A549 (cell line): Measurements from ENCODE around the gene GPR55. TPM values are rescaled to one million over a fixed set of nuclear protein-coding genes. Genes with fewer than 3 reads are reported as not detected.
A peak's percentile ranks its signal among the peaks of the same experiment; 100 is the strongest.

Source experiments
- ATAC-seq, 2 experiments: fragments of 200-7000 bp in 1 of 2; fragments of >200 bp in 1 of 2; cut with Nextera tagmentation in 1 of 2; cut with Tn5 transposase in 1 of 2; 3 replicates each; pipeline versions ENCODE4 v1.8.0 to v1.9.1; 2018 to 2020; ENCODE audit warnings: mild to moderate bottlenecking in 1 of 2, moderate library complexity in 1 of 2
- CTCF ChIA-PET: fragments of 300-600 bp; sonication (Branson Sonifier 250); formaldehyde crosslinking; extraction: SDS; loops from one replicate; lab custom pipeline; 2021; ENCODE audit warnings: antibody characterized with exemption, inconsistent platforms; lab: Yijun Ruan, JAX
- POLR2A ChIA-PET: fragments of 350-600 bp; formaldehyde crosslinking; extraction: SDS; loops from one replicate; lab custom pipeline; 2021; ENCODE audit warnings: antibody characterized with exemption, inconsistent platforms; lab: Yijun Ruan, JAX
- DNase-seq, 2 experiments: peaks; one replicate each; pipeline versions ENCODE4 v3.0.0 to v3.0.0-alpha.2; 2011 to 2016; ENCODE audit warnings: low read depth in 1 of 2, low spot score in 1 of 2
- FAIRE-seq: peaks from 2 replicates; lab custom pipeline; 2011; peaks lifted over from hg19 to GRCh38; lab: Jason Lieb, UNC
- H3K27ac ChIP-seq, 2 experiments: fragments of >200 bp; sonication (Bioruptor Twin); formaldehyde crosslinking; 3 replicates each; pipeline ENCODE4 v1.5.1; 2016 to 2017
- H3K4me1 ChIP-seq: fragments of >200 bp; sonication (Bioruptor Twin); formaldehyde crosslinking; 3 replicates; pipeline ENCODE4 v1.6.1; 2016
- H3K4me2 ChIP-seq: fragments of >200 bp; sonication (Bioruptor Twin); formaldehyde crosslinking; 3 replicates; pipeline ENCODE4 v1.6.1; 2016
- H3K4me3 ChIP-seq: fragments of >200 bp; sonication (Bioruptor Twin); formaldehyde crosslinking; 3 replicates; pipeline ENCODE4 v1.5.1; 2016
- H3K9me3 ChIP-seq: fragments of >200 bp; sonication (Bioruptor Twin); formaldehyde crosslinking; 3 replicates; pipeline ENCODE4 v1.6.1; 2016
- CHD2 ChIP-seq: fragments of 150-350 bp; IDR thresholded peaks from 2 replicates; pipeline ENCODE4 v1.6.1; 2014; ENCODE audit warnings: low read length; ENCODE audit not compliant: partially characterized antibody
- EHF ChIP-seq: fragments of 250-450 bp; sonication (Bioruptor Pico); IDR thresholded peaks from 2 replicates; pipeline ENCODE4 v1.5.0; 2020; ENCODE audit warnings: mild to moderate bottlenecking
- EHMT2 ChIP-seq: fragments of 200-600 bp; sonication (generic); IDR thresholded peaks from 2 replicates; pipeline ENCODE4 v1.6.1; 2016; ENCODE audit warnings: antibody characterized with exemption, low read depth, mild to moderate bottlenecking, moderate library complexity
- ESRRA ChIP-seq: fragments of 150-350 bp; IDR thresholded peaks from 2 replicates; pipeline ENCODE4 v1.6.1; 2014; ENCODE audit warnings: mild to moderate bottlenecking, low read length, borderline replicate concordance
- FOSL2 ChIP-seq, 2 experiments: fragments of 450-650 bp in 1 of 2; fragments of >200 bp in 1 of 2; sonication (Bioruptor Twin) in 1 of 2; formaldehyde crosslinking; IDR thresholded peaks; 2 replicates each; pipeline versions ENCODE4 v1.5.0 to v1.6.1; 2016 to 2020; ENCODE audit warnings: mild to moderate bottlenecking in 1 of 2, moderate library complexity in 1 of 2
- HDAC2 ChIP-seq: fragments of 200-600 bp; sonication (generic); IDR thresholded peaks from 2 replicates; pipeline ENCODE4 v1.6.1; 2016
- HOXA7 ChIP-seq: fragments of 250-450 bp; sonication (Bioruptor Pico); IDR thresholded peaks from 2 replicates; pipeline ENCODE4 v1.5.0; 2020; ENCODE audit warnings: mild to moderate bottlenecking, moderate library complexity
- HOXB13 ChIP-seq: fragments of 250-450 bp; sonication (Bioruptor Pico); IDR thresholded peaks from 2 replicates; pipeline ENCODE4 v1.5.0; 2020; ENCODE audit warnings: low read depth, mild to moderate bottlenecking, moderate library complexity
- HOXB5 ChIP-seq: fragments of 250-450 bp; sonication (Bioruptor Pico); IDR thresholded peaks from 2 replicates; pipeline ENCODE4 v1.5.0; 2020; ENCODE audit warnings: mild to moderate bottlenecking, moderate library complexity
- KDM1A ChIP-seq: fragments of 200-600 bp; sonication (generic); IDR thresholded peaks from 2 replicates; pipeline ENCODE4 v1.6.1; 2016; ENCODE audit warnings: low read depth, mild to moderate bottlenecking
- KDM5A ChIP-seq: fragments of 200-600 bp; sonication (generic); IDR thresholded peaks from 2 replicates; pipeline ENCODE4 v1.6.1; 2016; ENCODE audit warnings: antibody characterized with exemption, mild to moderate bottlenecking
- MAFK ChIP-seq: fragments of 450-650 bp; IDR thresholded peaks from 2 replicates; pipeline ENCODE4 v1.6.1; 2014; ENCODE audit not compliant: partially characterized antibody
- MAZ ChIP-seq: fragments of 150-350 bp; IDR thresholded peaks from 2 replicates; pipeline ENCODE4 v1.6.1; 2014; ENCODE audit warnings: antibody characterized with exemption, low read depth, low read length, borderline replicate concordance
- NFE2L2 ChIP-seq: fragments of 150-350 bp; conservative IDR thresholded peaks from 2 replicates; pipeline ENCODE4 v1.6.1; 2014; ENCODE audit warnings: low read length
- POLR2A ChIP-seq: IDR thresholded peaks from 2 replicates; pipeline ENCODE4 v1.6.1; 2012; ENCODE audit warnings: mild to moderate bottlenecking, low read length
- POLR2AphosphoS2 ChIP-seq: conservative IDR thresholded peaks from 2 replicates; pipeline ENCODE4 v1.6.1; 2012; ENCODE audit warnings: low read length, improper control_type of control experiment, inconsistent platforms
- RARB ChIP-seq: fragments of 250-450 bp; sonication (Bioruptor Pico); IDR thresholded peaks from 2 replicates; pipeline ENCODE4 v1.8.0; 2021; ENCODE audit warnings: mild to moderate bottlenecking, moderate library complexity
- RFX5 ChIP-seq: fragments of 450-650 bp; IDR thresholded peaks from 2 replicates; pipeline ENCODE4 v1.7.1; 2014; ENCODE audit warnings: antibody characterized with exemption, mild to moderate bottlenecking, moderate library complexity
- ZC3H11A ChIP-seq: fragments of 450-650 bp; IDR thresholded peaks from 2 replicates; pipeline ENCODE4 v1.6.1; 2014; ENCODE audit warnings: antibody characterized with exemption, mild to moderate bottlenecking
- ZFP36 ChIP-seq: fragments of 450-650 bp; IDR thresholded peaks from 2 replicates; pipeline ENCODE4 v1.6.1; 2014; ENCODE audit warnings: borderline replicate concordance; ENCODE audit not compliant: partially characterized antibody
- WGBS: methylation state at CpG from one replicate; pipeline ENCODE4 v1.1.6; 2017; ENCODE audit errors: missing lambda C conversion rate; 5-methylcytosine and 5-hydroxymethylcytosine counted together
- polyA plus RNA-seq, 4 experiments: library from polyadenylated mRNA; depleted of rRNA in 3 of 4; stranded (reverse); fragments of >200 nt; fragmentation: RNase III in 1 of 4; extraction: RNeasy Plus Mini Kit Qiagen cat#74134 plus additional on column Dnase treatment in 1 of 4; gene quantifications; 2 replicates in 3 of 4; 3 replicates in 1 of 4; pipeline ENCODE4 v1.2.3, GENCODE V29; 2011 to 2017
- TF ChIP-seq, protein P1 (sequence below): fragments of >200 bp; sonication (Bioruptor Twin); formaldehyde crosslinking; IDR thresholded peaks from 2 replicates; pipeline ENCODE4 v1.6.1; 2016
- TF ChIP-seq, protein P2 (sequence below): IDR thresholded peaks from 2 replicates; pipeline ENCODE4 v1.6.1; 2012

GPR55 gene
- polyA plus RNA-seq, 2 of the 4 experiments (the other 2 are of a cell fraction): not detected

DNA sequence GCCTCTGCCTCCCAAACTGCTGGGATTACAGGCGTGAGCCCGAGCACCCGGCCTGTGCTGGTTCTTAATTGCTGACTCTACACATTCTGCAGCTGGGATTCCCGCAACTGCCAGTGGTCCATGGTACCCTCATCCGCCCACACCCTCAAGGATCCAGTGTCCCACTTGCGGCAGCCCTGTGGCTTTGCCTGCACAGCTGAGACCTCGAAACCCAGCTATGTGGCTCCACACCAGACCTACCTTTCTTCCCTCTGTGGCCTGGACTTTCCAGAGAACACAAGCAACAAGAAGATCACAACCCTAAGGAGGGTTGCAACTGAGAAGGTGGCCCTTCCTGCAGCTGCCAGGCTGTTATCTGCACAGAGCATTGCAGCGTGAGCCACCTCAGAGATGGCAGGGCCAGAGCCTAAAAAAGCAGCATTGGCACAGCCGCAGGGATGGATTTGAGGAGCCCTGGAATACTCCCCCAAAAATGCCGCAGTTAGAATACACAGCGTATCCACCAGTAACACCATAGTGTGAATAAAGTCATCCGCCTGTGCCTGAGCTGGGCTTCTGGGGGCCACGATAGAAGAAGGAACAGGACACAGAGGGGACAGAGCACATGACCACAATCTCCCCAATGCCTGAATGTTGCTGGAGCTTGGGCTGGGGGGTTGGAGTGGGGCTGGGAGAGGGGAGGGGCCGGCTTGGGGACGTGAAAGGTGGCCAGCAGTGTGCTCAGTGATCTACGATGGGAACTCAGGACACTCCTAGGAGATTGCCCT is 1.9 kb downstream of the GPR55 start:
- Histone ChIP-seq H3K4me2 (no peak overlapping the region), H3K9me3 (no peaks in the 10 kb centered on the region), H3K27ac (no peak overlapping the region), H3K4me1 (no peaks in the 10 kb centered on the region)
- 81% methylated on average over 15 of the region's 16 CpGs for WGBS
- FAIRE-seq (no peak), ATAC-seq (no peak), DNase-seq (no peak)
- ChIA-PET CTCF (interaction anchor here (0.9 to 1.2 kb wide), 3 partner anchors 17 to 65 kb away, joined by 3 read pairs; no protein-coding TSS in a partner anchor), POLR2A (no interaction called here)
- TF ChIP-seq MAFK (peak; percentile 72), ESRRA (no peak), KDM5A (no peak)
- TF ChIP-seq, all 56 proteins: peak for 1
- no peak overlapping the region for H3K4me3 ChIP-seq

DNA sequence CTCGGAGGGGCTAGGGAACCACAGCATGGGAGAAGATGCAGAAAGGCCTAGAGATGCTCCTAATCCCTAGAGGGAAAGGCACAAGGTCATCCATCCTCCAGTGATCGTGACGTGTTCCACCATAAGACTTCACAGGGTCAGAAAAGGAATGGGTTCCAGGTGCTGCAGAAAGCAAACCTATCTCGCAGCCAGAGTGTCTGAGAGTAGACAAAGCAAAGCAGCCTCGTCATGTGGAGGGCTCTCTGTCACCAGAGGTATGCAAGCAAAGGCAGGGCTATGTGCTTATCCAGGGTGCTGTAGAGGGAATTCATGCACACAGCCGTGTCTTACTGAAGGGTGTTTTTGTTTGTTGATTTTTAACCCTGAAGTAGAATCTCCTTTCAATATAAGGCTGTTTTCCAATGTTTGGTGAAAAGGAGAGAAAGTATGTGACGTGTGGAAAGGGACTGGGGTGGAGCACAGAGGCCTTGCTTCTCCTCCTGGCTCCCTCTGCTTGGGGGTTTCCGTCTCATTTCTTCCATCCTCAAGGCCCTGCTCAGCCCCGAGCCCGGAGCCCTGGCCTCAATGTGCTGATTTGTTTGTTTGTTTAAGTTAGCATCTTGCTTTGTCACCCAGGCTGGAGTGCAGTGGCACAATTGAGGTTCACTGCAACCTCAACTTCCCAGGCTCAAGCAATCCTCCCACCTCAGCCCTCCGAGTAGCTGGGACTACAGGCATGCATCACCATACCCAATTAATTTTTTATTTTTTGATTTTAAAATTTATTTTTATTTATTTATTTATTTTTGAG is 3.0 kb downstream of the GPR55 start:
- ChIA-PET POLR2A (no interaction called here), CTCF (interaction anchor here (1.0 kb wide), 1 partner anchor 67 kb away, joined by 3 read pairs; no protein-coding TSS in a partner anchor)
- H3K4me2 ChIP-seq: no peak overlapping the region
- no peak for TF ChIP-seq POLR2A
- no peak for TF ChIP-seq CHD2
- no peak for TF ChIP-seq NFE2L2
- TF ChIP-seq HOXB5 (CRISPR knock-in tag): no peak
- TF ChIP-seq ZC3H11A: no peak
- TF ChIP-seq FOSL2 (IDR thresholded peaks at IDR 0.05): no peak
- no peak for TF ChIP-seq FOSL2 (CRISPR knock-in tag; IDR thresholded peaks at IDR 0.05)
- H3K4me1 ChIP-seq: no peaks in the 10 kb centered on the region
- DNase-seq (no peak), FAIRE-seq (no peak), ATAC-seq (no peak)
- H3K4me3 ChIP-seq: no peak overlapping the region
- no peaks in the 10 kb centered on the region for H3K9me3 ChIP-seq
- 69% methylated on average over 11 of the region's 11 CpGs for WGBS
- H3K27ac ChIP-seq: no peak overlapping the region

DNA sequence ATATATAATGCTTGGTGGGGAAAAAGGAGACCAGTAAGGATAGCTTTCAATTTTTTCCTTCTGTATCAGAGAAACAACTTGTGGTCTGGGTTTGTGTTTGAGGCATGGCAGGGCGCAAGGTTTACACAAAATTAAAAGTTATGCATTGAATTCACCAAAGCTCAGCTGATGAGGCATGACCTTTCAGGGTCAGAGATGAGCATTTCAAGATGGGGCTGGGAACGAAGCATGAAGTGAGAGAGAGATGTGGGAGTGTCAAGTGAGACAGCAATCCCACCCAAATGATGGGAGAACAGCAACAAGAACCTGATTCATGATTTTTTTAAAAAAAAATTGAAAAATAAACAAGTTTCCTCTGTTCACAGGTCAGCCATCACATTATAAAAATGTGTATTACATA is 4.9 kb downstream of the GPR55 start:
- POLR2A ChIA-PET: no interaction called here
- Histone ChIP-seq H3K4me2 (no peak overlapping the region), H3K4me3 (no peak overlapping the region)
- DNase-seq: no peak
- no peak for FAIRE-seq
- CTCF ChIA-PET: no interaction called here
- 67% methylated on average over 2 of the region's 2 CpGs for WGBS
- TF ChIP-seq EHMT2 (no peak), ZC3H11A (no peak), POLR2AphosphoS2 (no peak), KDM1A (no peak), ZFP36 (no peak), HOXB13 (CRISPR knock-in tag) (no peak), NFE2L2 (no peak), MAZ (no peak), KDM5A (no peak), HOXA7 (CRISPR knock-in tag) (no peak), EHF (CRISPR knock-in tag) (no peak), RFX5 (no peak), RARB (no peak), POLR2A (no peak), HDAC2 (no peak)
- TF ChIP-seq, protein P1, sequence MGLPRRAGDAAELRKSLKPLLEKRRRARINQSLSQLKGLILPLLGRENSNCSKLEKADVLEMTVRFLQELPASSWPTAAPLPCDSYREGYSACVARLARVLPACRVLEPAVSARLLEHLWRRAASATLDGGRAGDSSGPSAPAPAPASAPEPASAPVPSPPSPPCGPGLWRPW: no peak
- TF ChIP-seq, protein P2, sequence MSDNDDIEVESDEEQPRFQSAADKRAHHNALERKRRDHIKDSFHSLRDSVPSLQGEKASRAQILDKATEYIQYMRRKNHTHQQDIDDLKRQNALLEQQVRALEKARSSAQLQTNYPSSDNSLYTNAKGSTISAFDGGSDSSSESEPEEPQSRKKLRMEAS: no peak
- TF ChIP-seq, all 56 proteins: peak for 0
- no peak overlapping the region for H3K27ac ChIP-seq
- H3K4me1 ChIP-seq: no peaks in the 10 kb centered on the region
- H3K9me3 ChIP-seq: no peaks in the 10 kb centered on the region
- ATAC-seq: no peak
